ENCODE measurements around the gene STK40.
A peak's percentile ranks its signal among the peaks of the same experiment; 100 is the strongest.

Gene STK40, protein sequence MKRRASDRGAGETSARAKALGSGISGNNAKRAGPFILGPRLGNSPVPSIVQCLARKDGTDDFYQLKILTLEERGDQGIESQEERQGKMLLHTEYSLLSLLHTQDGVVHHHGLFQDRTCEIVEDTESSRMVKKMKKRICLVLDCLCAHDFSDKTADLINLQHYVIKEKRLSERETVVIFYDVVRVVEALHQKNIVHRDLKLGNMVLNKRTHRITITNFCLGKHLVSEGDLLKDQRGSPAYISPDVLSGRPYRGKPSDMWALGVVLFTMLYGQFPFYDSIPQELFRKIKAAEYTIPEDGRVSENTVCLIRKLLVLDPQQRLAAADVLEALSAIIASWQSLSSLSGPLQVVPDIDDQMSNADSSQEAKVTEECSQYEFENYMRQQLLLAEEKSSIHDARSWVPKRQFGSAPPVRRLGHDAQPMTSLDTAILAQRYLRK

DNA sequence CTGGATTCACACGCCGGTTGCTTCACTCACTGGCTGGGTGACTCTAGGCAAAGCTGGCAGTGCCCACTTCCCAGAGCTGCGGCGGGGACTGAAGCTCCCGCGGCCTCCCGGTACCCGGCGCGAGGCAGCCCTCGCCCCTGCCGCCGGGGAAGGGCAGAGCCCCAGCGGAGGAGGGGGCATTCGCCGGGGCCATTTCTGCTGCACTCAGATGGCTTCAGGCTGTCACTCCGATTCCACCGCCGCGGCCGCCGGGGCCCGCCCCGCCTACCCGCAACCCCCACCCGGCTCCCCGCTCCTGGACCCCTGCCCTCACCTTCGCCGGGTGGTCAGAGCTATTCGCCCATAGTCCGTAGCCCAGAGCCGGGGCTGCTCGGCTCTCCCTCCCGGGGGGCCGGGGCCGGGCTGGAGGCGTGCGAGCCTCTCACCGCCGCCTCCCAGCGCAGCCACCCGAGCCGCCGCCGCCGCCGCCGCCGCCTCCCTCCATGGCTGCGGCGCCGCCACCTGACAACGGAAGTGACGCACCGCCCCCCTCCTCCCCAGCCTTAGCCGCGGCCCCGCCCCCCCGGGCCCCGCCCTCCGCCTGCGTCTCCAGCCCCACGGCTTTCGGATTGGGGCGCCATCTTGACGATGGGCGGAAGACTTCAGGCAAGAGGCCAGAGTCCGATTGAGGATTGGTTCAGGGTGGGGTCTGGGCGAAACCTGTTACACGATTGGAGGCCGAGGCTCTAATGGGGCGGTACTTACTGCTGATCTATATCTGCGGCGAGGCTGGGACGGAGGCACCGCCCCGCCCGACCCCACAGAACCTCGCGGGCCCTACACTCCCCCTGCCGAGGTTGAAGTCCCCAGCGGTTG is at the start of gene STK40:
STK40 (minus strand) TSS at position 515 of the 855 bp plus-strand sequence. CDS start 24,592 bp downstream, outside the sequence.
- Histone ChIP-seq H3K4me1 (ENCODE audit: insufficient read depth, low read length) (peaks cover 28% of the 10 kb centered on the region), H3K27me3 (ENCODE audit: insufficient read depth, low read length) (no peaks in the 10 kb centered on the region), H3K36me3 (ENCODE audit: insufficient read depth, low read length) (peaks cover 3% of the 10 kb centered on the region), H3K4me3 (ENCODE audit: low read length) (peak within 1 kb of the TSS; percentile 92), H2AFZ (ENCODE audit: low read depth, low read length) (peak within 1 kb of the TSS; percentile 54), H3K9me3 (ENCODE audit: low read length) (no peaks in the 10 kb centered on the region)

GRCh38 chr1:36433102-36433501 is 47.4 kb upstream of the STK40 start:
- H2AFZ ChIP-seq (ENCODE audit: low read depth, low read length), result no peak overlapping the region
- no peak overlapping the region for H3K4me3 ChIP-seq (ENCODE audit: low read length)
- H3K9me3 ChIP-seq (ENCODE audit: low read length), result no peaks in the 10 kb centered on the region
- H3K4me1 ChIP-seq (ENCODE audit: insufficient read depth, low read length), result no peaks in the 10 kb centered on the region
- H3K27me3 ChIP-seq (ENCODE audit: insufficient read depth, low read length), result no peaks in the 10 kb centered on the region
- peaks cover 41% of the 10 kb centered on the region for H3K36me3 ChIP-seq (ENCODE audit: insufficient read depth, low read length)

DNA sequence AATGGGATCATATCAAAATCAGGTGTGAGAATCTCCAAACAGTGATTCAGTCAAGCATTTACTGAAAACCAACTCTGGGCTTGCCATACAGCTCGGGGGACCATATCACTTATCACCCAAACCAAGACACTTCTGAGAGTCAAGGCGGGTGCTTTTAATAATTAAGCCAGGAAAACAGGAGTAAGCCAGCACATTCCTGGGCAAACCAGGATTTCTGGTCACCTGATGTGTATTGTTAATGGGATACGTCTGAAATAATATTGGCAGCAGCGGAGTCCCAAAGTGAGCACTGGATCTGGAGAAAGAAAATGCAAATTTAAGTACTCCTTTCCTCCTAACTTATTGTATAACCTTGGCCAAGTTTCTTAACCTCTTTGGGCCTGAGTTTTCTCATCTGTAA is 46.9 kb upstream of the STK40 start:
- H2AFZ ChIP-seq (ENCODE audit: low read depth, low read length), result no peak overlapping the region

GRCh38 chr1:36425791-36426190 is 40.1 kb upstream of the STK40 start:
- Histone ChIP-seq H3K4me1 (ENCODE audit: insufficient read depth, low read length) (no peaks in the 10 kb centered on the region), H2AFZ (ENCODE audit: low read depth, low read length) (no peak overlapping the region), H3K36me3 (ENCODE audit: insufficient read depth, low read length) (peaks cover 22% of the 10 kb centered on the region), H3K9me3 (ENCODE audit: low read length) (no peaks in the 10 kb centered on the region), H3K27me3 (ENCODE audit: insufficient read depth, low read length) (no peaks in the 10 kb centered on the region), H3K4me3 (ENCODE audit: low read length) (no peak overlapping the region)

More for the DNA sequence above, 46.9 kb upstream of the STK40 start:
- Histone ChIP-seq H3K9me3 (ENCODE audit: low read length) (no peaks in the 10 kb centered on the region), H3K4me1 (ENCODE audit: insufficient read depth, low read length) (no peaks in the 10 kb centered on the region), H3K36me3 (ENCODE audit: insufficient read depth, low read length) (peaks cover 39% of the 10 kb centered on the region), H3K27me3 (ENCODE audit: insufficient read depth, low read length) (no peaks in the 10 kb centered on the region), H3K4me3 (ENCODE audit: low read length) (no peak overlapping the region)

DNA sequence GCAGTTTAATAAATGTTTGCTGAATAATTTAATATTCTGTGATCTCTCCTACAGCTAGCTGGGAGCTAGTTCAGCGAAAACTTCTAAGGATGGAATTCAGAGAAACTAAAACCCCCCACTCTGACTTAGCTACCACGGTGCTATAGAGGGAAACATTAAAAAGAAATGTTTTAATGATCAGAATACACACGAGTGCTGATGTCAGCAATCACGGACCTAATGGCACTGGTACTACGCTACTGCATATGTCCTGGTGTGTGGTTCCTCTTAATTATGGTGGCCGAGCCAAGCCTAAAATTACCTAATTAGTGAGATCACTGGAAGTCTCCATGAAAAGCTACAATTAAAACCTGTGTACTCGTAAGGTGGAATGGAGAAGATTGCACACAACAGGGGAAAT is 35.9 kb upstream of the STK40 start:
- Histone ChIP-seq H3K4me1 (ENCODE audit: insufficient read depth, low read length) (peaks cover 4% of the 10 kb centered on the region), H3K9me3 (ENCODE audit: low read length) (no peaks in the 10 kb centered on the region), H3K27me3 (ENCODE audit: insufficient read depth, low read length) (no peaks in the 10 kb centered on the region), H2AFZ (ENCODE audit: low read depth, low read length) (no peak overlapping the region), H3K4me3 (ENCODE audit: low read length) (no peak overlapping the region), H3K36me3 (ENCODE audit: insufficient read depth, low read length) (peaks cover 36% of the 10 kb centered on the region)

GRCh38 chr1:36420836-36421317 is 35.2 kb upstream of the STK40 start:
- Histone ChIP-seq H3K9me3 (ENCODE audit: low read length) (no peaks in the 10 kb centered on the region), H3K36me3 (ENCODE audit: insufficient read depth, low read length) (peaks cover 36% of the 10 kb centered on the region), H3K4me3 (ENCODE audit: low read length) (no peak overlapping the region), H3K4me1 (ENCODE audit: insufficient read depth, low read length) (peaks cover 4% of the 10 kb centered on the region), H2AFZ (ENCODE audit: low read depth, low read length) (no peak overlapping the region), H3K27me3 (ENCODE audit: insufficient read depth, low read length) (no peaks in the 10 kb centered on the region)

GRCh38 chr1:36420409-36420808 is 34.7 kb upstream of the STK40 start:
- Histone ChIP-seq H3K36me3 (ENCODE audit: insufficient read depth, low read length) (peaks cover 36% of the 10 kb centered on the region), H3K4me3 (ENCODE audit: low read length) (no peak overlapping the region), H2AFZ (ENCODE audit: low read depth, low read length) (no peak overlapping the region), H3K27me3 (ENCODE audit: insufficient read depth, low read length) (no peaks in the 10 kb centered on the region), H3K9me3 (ENCODE audit: low read length) (no peaks in the 10 kb centered on the region), H3K4me1 (ENCODE audit: insufficient read depth, low read length) (peaks cover 4% of the 10 kb centered on the region)

- Histone ChIP-seq H3K4me1 (ENCODE audit: insufficient read depth, low read length) (peaks cover 4% of the 10 kb centered on the region), H2AFZ (ENCODE audit: low read depth, low read length) (no peak overlapping the region), H3K27me3 (ENCODE audit: insufficient read depth, low read length) (no peaks in the 10 kb centered on the region), H3K4me3 (ENCODE audit: low read length) (no peak overlapping the region), H3K36me3 (ENCODE audit: insufficient read depth, low read length) (peaks cover 36% of the 10 kb centered on the region), H3K9me3 (ENCODE audit: low read length) (no peaks in the 10 kb centered on the region)
Measured at GRCh38 chr1:36419569-36419968, 33.8 kb upstream of the STK40 start.

DNA sequence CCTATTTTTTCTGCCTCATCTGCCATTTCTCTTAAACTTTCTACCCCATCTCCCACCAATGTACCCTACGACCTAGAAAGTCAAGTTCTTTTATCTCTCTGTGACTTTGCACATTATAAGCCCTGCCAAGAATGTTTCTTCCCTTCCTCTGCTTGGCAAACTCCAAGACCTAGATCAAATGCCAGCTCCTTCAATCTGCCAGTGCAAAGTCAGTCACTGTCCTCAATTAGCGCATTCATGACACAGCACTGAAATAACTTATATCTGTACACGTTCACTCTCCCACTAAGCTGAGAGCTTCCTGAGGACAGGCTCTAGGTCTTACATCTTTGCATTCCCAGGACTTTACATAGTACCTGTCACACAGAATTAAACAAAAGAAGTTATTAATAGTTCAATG is 33.4 kb upstream of the STK40 start:
- no peak overlapping the region for H2AFZ ChIP-seq (ENCODE audit: low read depth, low read length)

GRCh38 chr1:36417931-36418330 is 32.2 kb upstream of the STK40 start:
- peaks cover 4% of the 10 kb centered on the region for H3K4me1 ChIP-seq (ENCODE audit: insufficient read depth, low read length)
- no peak overlapping the region for H2AFZ ChIP-seq (ENCODE audit: low read depth, low read length)
- peaks cover 34% of the 10 kb centered on the region for H3K36me3 ChIP-seq (ENCODE audit: insufficient read depth, low read length)
- H3K9me3 ChIP-seq (ENCODE audit: low read length), result no peaks in the 10 kb centered on the region
- no peaks in the 10 kb centered on the region for H3K27me3 ChIP-seq (ENCODE audit: insufficient read depth, low read length)
- H3K4me3 ChIP-seq (ENCODE audit: low read length), result no peak overlapping the region

More for the DNA sequence above, 33.4 kb upstream of the STK40 start:
- Histone ChIP-seq H3K9me3 (ENCODE audit: low read length) (no peaks in the 10 kb centered on the region), H3K27me3 (ENCODE audit: insufficient read depth, low read length) (no peaks in the 10 kb centered on the region), H3K36me3 (ENCODE audit: insufficient read depth, low read length) (peaks cover 34% of the 10 kb centered on the region), H3K4me1 (ENCODE audit: insufficient read depth, low read length) (peaks cover 4% of the 10 kb centered on the region), H3K4me3 (ENCODE audit: low read length) (no peak overlapping the region)

DNA sequence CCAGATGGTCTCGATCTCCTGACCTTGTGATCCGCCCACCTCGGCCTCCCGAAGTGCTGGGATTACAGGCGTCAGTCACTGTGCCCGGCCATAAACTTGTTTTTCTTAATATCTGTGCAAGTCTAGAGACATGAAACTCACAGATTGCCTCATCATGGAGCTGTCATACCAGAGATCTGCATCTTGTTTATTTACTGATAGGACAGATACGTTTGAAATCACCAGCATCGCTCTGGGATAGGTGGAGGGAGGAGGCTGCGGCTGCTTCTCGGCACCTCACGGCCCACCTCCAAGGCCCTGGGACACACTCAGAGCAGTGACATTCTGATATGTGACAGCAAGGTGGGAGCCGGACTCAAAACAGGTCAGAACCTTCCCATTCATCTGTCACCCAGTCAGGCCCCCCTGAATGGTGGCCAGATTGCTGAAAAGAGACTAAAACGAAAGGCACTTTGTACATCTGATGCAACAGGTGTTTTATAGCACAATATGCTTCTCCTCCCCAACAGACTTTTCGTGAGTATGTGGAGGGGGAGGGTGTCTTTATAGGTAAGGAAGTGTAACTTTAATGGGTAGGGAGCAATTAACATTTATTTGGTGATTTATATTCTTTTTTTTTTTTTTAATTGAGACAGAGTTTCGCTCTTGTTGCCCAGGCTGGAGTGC is 30.1 kb upstream of the STK40 start:
- no peak overlapping the region for H3K4me3 ChIP-seq (ENCODE audit: low read length)
- no peaks in the 10 kb centered on the region for H3K27me3 ChIP-seq (ENCODE audit: insufficient read depth, low read length)
- no peaks in the 10 kb centered on the region for H3K9me3 ChIP-seq (ENCODE audit: low read length)
- H3K4me1 ChIP-seq (ENCODE audit: insufficient read depth, low read length), result peaks cover 4% of the 10 kb centered on the region
- H3K36me3 ChIP-seq (ENCODE audit: insufficient read depth, low read length), result peaks cover 22% of the 10 kb centered on the region
- H2AFZ ChIP-seq (ENCODE audit: low read depth, low read length), result no peak overlapping the region

- Histone ChIP-seq H3K27me3 (ENCODE audit: insufficient read depth, low read length) (no peaks in the 10 kb centered on the region), H3K4me1 (ENCODE audit: insufficient read depth, low read length) (no peaks in the 10 kb centered on the region), H3K9me3 (ENCODE audit: low read length) (no peaks in the 10 kb centered on the region), H3K36me3 (ENCODE audit: insufficient read depth, low read length) (peaks cover 27% of the 10 kb centered on the region), H3K4me3 (ENCODE audit: low read length) (no peak overlapping the region), H2AFZ (ENCODE audit: low read depth, low read length) (no peak overlapping the region)
Measured at GRCh38 chr1:36414384-36414783, 28.7 kb upstream of the STK40 start.
